Measurements from ENCODE around the gene ITGB8.

DNA sequence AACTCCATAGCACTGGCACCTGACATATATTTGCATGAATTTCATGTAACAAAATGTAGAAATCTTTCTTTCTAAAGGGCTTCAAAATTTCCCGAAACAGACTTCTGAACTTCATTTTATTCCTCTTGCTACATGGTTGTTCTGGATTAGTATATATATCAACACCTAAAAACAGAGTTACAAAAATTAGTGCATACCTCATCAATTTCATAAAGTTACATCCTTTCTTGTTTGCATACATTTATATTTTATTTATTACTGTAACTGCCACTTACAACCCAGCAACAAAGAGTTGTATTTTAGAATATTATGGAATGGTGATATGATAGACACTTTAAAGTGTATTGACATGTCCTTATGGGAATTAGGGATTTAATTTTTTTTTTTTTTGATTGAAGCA is 2.0 kb upstream of the ITGB8 start:
- TF ChIP-seq POLR2AphosphoS5 (IDR thresholded peaks at IDR 0.05; ENCODE audit: borderline replicate concordance, low read depth, low read length) (no peak), FOXP2 (optimal IDR thresholded peaks at IDR 0.05; ENCODE audit: control extremely low read depth, extremely low read length, insufficient read depth) (no peak), EZH2 (IDR thresholded peaks at IDR 0.05) (no peak)

All from SK-N-MC (cell line).